Psoas muscle (tissue), 8 donors: ENCODE data around the gene CARD8. TPM values are rescaled to one million over a fixed set of nuclear protein-coding genes. Genes with fewer than 3 reads are reported as not detected.

ENCODE experiments used
- ATAC-seq, 4 donors: fragments of 200-7000 bp; cut with Tn5 transposase; one replicate each; pipeline ENCODE4 v1.9.1; 2020; ENCODE audit warnings: moderate library complexity in 3 of 4, mild to moderate bottlenecking in 2 of 4
- DNase-seq, 2 donors: peaks; one replicate each; pipeline ENCODE4 v3.0.0-alpha.2; 2020
- H3K27ac ChIP-seq: fragments of 200-600 bp; one replicate; pipeline ENCODE4 v1.8.0; 2022
- H3K27me3 ChIP-seq, 3 donors: fragments of 200-600 bp in 1 of 3; one replicate each; pipeline versions ENCODE4 v1.6.1 to v1.8.0; 2013 to 2022; ENCODE audit warnings: low read length in 2 of 3, mild to moderate bottlenecking in 2 of 3, moderate library complexity in 1 of 3; ENCODE audit not compliant: insufficient read depth in 3 of 3
- H3K36me3 ChIP-seq, 2 donors: fragments of 200-600 bp in 1 of 2; one replicate each; pipeline versions ENCODE4 v1.6.1 to v1.8.0; 2013 to 2022; ENCODE audit warnings: low read depth in 1 of 2, mild to moderate bottlenecking in 1 of 2, moderate library complexity in 1 of 2; ENCODE audit not compliant: insufficient read depth in 1 of 2
- H3K4me1 ChIP-seq: fragments of 200-600 bp; one replicate; pipeline ENCODE4 v1.8.0; 2022
- H3K4me3 ChIP-seq: fragments of 200-600 bp; one replicate; pipeline ENCODE4 v1.8.0; 2022; ENCODE audit warnings: mild to moderate bottlenecking
- H3K9me3 ChIP-seq: fragments of 200-600 bp; one replicate; pipeline ENCODE4 v1.8.0; 2022
- WGBS, 3 donors: extraction: QIAGEN DNeasy Blood & Tissue Kit; methylation state at CpG; one replicate each; pipeline versions ENCODE4 v1.1.6 to v1.1.7; 2013; 5-methylcytosine and 5-hydroxymethylcytosine counted together
- intact Hi-C, 2 donors: fragments of 100-400 bp; cut with DNase I; formaldehyde crosslinking; loops; one replicate each; pipeline versions ENCODE4 v1.11.0 to v1.14.2; 2022
- polyA plus RNA-seq, 3 donors: library from polyadenylated mRNA; stranded (reverse); fragments of 200-250 nt; gene quantifications; one replicate each; pipeline ENCODE4 v1.2.3, GENCODE V29; 2013
- total RNA-seq, 4 donors: library from RNA; stranded (reverse); fragmentation: NEBNext Ultra II Directional in 2 of 4; extraction: Animal tissue kit (Norgen Biotek cat#: 25700) in 2 of 4; gene quantifications; one replicate each; pipeline versions ENCODE4 v1.2.1 to v1.2.4, GENCODE V29; 2021 to 2023
- TF ChIP-seq, protein P1 (sequence below): fragments of 200-600 bp; IDR thresholded peaks from one replicate; pipeline ENCODE4 v1.8.0; 2022; ENCODE audit warnings: antibody characterized with exemption
- donor health status: healthy with polysubstance abuse.
- donor health status: DM: no; HTN: no; CAD: no; lungs with moderate emphysema.
- donor health status: Bipolar disorder and iron deficiency.
- donor health status: healthy.
- donor health status: DM: yes; HTN: yes; CAD: no.
- donor health status: DM: no; HTN: no; CAD: no.
- donor health status: DM: no; HTN: no; CAD: no.
- donor health status: DM: yes; HTN: yes; CAD: no.

CARD8 gene
- total and polyA plus RNA-seq, 7 donors: 15.7 to 36.2 (median 26.0) TPM

DNA sequence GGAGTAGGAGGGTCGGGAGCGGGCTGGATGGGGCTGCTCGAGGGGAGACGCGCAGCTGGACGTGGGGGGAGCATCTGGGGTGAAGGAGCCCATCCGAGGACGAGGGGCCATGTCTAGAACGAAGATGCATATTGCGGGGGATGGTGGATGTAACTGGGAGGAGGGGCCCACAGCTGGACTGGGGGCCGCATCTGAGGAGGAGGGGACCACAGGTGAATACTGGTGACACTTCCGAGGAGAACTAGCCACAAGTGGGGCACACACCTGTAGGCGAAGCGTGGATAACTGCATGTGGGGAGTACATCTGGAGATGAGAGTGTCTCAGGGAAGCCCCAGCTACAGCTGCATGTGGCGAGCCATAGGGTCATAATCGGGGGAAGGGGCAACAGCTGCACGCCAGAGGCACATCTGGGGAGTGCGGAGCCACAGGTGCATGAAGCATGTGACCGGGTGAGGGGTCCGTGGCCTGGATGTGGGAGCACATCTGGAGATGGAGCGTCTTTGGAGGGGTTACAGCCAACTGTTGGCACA is 84.8 kb downstream of the CARD8 start:
- peak overlapping the region; percentile 97 for H3K27ac ChIP-seq
- ATAC-seq (peak in 1 of 4 donors; percentile 12), DNase-seq (peak in 1 of 2 donors; percentile 52)
- H3K27me3 ChIP-seq: no peaks in the 10 kb centered on the region
- H3K4me3 ChIP-seq: peak overlapping the region; percentile 88
- WGBS, 3 donors: 2 to 3% (median 2%) methylated on average over 18 to 21 of the region's 21 CpGs
- peaks cover 3 to 34% of the 10 kb centered on the region in 2 donors for H3K36me3 ChIP-seq
- intact Hi-C loops: no loop called here
- no peaks in the 10 kb centered on the region for H3K9me3 ChIP-seq
- peaks cover 8% of the 10 kb centered on the region for H3K4me1 ChIP-seq
- TF ChIP-seq, protein P1, sequence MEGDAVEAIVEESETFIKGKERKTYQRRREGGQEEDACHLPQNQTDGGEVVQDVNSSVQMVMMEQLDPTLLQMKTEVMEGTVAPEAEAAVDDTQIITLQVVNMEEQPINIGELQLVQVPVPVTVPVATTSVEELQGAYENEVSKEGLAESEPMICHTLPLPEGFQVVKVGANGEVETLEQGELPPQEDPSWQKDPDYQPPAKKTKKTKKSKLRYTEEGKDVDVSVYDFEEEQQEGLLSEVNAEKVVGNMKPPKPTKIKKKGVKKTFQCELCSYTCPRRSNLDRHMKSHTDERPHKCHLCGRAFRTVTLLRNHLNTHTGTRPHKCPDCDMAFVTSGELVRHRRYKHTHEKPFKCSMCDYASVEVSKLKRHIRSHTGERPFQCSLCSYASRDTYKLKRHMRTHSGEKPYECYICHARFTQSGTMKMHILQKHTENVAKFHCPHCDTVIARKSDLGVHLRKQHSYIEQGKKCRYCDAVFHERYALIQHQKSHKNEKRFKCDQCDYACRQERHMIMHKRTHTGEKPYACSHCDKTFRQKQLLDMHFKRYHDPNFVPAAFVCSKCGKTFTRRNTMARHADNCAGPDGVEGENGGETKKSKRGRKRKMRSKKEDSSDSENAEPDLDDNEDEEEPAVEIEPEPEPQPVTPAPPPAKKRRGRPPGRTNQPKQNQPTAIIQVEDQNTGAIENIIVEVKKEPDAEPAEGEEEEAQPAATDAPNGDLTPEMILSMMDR: no peak

DNA sequence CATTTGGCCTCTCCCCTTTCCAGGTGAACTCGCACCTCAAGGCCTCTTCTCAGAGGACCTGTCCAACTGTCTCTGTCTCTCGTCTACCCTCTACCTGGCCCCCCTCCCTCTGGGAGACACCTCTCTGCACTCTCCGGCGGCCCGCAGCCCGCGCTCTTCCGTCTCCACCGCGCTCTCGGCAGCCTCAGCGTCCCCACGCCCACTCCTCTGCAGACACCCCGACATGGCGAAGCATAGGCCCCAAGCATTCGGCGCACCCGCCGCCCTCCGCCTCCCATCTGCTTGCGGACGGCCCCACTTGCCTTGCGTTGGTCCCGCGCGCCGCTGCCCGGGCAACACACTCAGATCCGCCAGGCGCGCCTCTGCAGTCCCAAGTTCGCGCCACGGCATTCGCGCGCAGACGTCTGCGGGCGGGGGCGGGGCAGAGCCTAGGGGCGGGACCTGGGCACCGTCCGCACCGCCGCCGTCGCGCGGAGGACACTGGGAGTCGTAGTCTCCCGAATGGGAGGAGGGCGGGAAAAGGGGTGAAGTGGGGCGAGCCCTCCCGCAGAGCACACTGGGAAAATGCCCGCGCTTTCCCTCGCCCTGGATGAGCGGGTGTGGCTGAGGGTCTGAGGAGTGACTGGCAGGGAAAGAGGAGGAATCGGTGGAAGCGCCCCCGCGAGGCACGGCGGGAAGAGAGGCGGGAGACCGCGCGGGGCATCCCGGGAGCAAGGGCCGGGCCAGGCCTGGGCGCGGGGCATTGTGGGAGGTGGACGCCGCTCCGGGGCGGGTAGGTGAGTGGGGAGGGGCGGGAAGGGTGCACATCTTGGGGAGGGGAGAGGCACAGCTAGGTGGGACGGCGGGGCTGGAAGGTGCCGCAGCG is 85.5 kb downstream of the CARD8 start, which contains the start of the genes LIG1 and ZSWIM9:
LIG1 (minus strand) TSS at position 406 of the 865 bp plus-strand sequence. CDS start 4,778 bp downstream, outside the sequence.
ZSWIM9 (plus strand) TSS at position 742 of the 865 bp plus-strand sequence. CDS start 1,123 bp downstream, outside the sequence.
- ATAC-seq (peak; percentile 96 to 98 (median 96)), DNase-seq (peak; percentile 92 to 95)
- WGBS, 3 donors: 0 to 1% (median 0%) methylated on average over 69 to 82 of the region's 82 CpGs
- peaks cover 8% of the 10 kb centered on the region for H3K4me1 ChIP-seq
- peak within 1 kb of the TSS; percentile 88 for H3K4me3 ChIP-seq
- H3K27me3 ChIP-seq: no peaks in the 10 kb centered on the region
- peak within 1 kb of the TSS; percentile 97 for H3K27ac ChIP-seq
- intact Hi-C loops: no loop called here
- H3K9me3 ChIP-seq: no peaks in the 10 kb centered on the region
- H3K36me3 ChIP-seq: peaks cover 3 to 31% of the 10 kb centered on the region in 2 donors
- TF ChIP-seq, protein P1: no peak

DNA sequence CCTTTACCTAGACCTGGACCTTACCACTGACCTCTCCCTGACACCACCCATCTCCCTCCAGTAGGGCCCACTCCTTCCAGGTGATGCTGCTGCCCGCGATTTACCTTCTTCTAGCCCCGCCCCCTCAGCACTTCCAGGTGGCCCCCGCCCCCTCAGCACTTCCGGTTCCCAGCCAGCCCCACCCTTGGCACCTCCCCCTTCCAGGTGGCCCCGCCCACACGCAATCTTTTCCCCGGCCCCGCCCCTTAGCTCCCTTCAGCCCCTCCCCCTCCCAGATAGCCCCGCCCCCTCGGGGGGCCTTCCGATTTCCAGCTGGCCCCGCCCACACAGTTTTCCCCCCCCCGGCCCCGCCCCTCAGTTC is 86.2 kb downstream of the CARD8 start:
- ATAC-seq: peak; percentile 48 to 61 (median 54)
- peaks cover 3 to 25% of the 10 kb centered on the region in 2 donors for H3K36me3 ChIP-seq
- no peaks in the 10 kb centered on the region for H3K27me3 ChIP-seq
- WGBS, 3 donors: 1 to 5% (median 2%) methylated on average over 8 to 15 of the region's 15 CpGs
- TF ChIP-seq, protein P1: no peak
- H3K9me3 ChIP-seq: no peaks in the 10 kb centered on the region
- intact Hi-C loops: no loop called here
- H3K4me1 ChIP-seq: peaks cover 8% of the 10 kb centered on the region
- peak; percentile 68 to 85 for DNase-seq
- H3K27ac ChIP-seq: no peak overlapping the region
- H3K4me3 ChIP-seq: peak overlapping the region; percentile 88

DNA sequence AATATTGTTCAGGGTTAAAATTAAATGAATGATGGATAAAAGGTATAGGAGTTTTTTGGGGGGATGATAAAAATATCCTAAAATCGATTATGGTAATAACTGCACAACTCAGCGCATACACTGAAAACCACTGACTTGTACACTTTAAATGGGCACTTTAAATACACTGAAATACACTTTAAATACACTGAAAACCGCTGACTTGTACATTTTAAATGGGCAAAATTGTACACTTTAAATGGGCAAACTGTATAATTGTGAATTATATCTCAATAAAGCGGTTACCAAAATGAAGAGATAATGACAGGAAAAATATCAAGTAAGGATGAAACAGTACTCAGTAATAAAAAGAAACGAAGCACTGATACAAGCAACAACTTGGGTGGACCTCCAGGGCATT is 87.0 kb downstream of the CARD8 start:
- Histone ChIP-seq H3K27ac (no peak overlapping the region), H3K9me3 (no peaks in the 10 kb centered on the region), H3K4me1 (peaks cover 8% of the 10 kb centered on the region), H3K4me3 (no peak overlapping the region), H3K27me3 (no peaks in the 10 kb centered on the region), H3K36me3 (peaks cover 0 to 16% of the 10 kb centered on the region in 2 donors)
- intact Hi-C loops: no loop called here
- ATAC-seq: no peak
- no peak for DNase-seq
- WGBS, 3 donors: 83 to 93% (median 84%) methylated on average over 5 of the region's 5 CpGs
- TF ChIP-seq, protein P1: no peak
